Measurements from ENCODE around the gene ZHX3. TPM values are rescaled to one million over a fixed set of nuclear protein-coding genes. Genes with fewer than 3 reads are reported as not detected.

ZHX3 gene
- total and polyA plus RNA-seq, 9 of the 15 experiments (the other 6 are each of a cell fraction or from before 2014, with no cell fraction given) = 0.80 to 14.6 (median 4.9) TPM

- no peak for TF ChIP-seq BCL6 (CRISPR knock-in tag; IDR thresholded peaks at IDR 0.05)
- no peak for TF ChIP-seq MAFK (IDR thresholded peaks at IDR 0.05; ENCODE audit: low read length)
- no peak; the same call in 1 of the 2 replicates for TF ChIP-seq ETS1 (conservative IDR thresholded peaks at IDR 0.05; ENCODE audit: control insufficient read depth, low read depth, low read length)
- no peak for TF ChIP-seq ETV6 (IDR thresholded peaks at IDR 0.05; ENCODE audit: borderline replicate concordance in 1 of 2, low read depth in 2 of 2, low read length in 1 of 2)
- TF ChIP-seq ETV6 (CRISPR knock-in tag; IDR thresholded peaks at IDR 0.05; ENCODE audit: borderline replicate concordance) = no peak
- TF ChIP-seq GTF2F1 (IDR thresholded peaks at IDR 0.05; ENCODE audit: low read depth, low read length) = no peak
- no peak for TF ChIP-seq ZNF75A (CRISPR knock-in tag; IDR thresholded peaks at IDR 0.05)
- TF ChIP-seq FOXK2 (conservative IDR thresholded peaks at IDR 0.05 in 1 of 2, IDR thresholded peaks at IDR 0.05 in 1 of 2; ENCODE audit: low read depth in 2 of 2) = no peak
- peak; percentile 29; the same call in 1 of the 2 replicates for TF ChIP-seq SOX6 (IDR thresholded peaks at IDR 0.05)
- no peak for TF ChIP-seq RBM15 (IDR thresholded peaks at IDR 0.05; ENCODE audit: insufficient read depth, low read length)
- peak in 1 of 2 experiments; percentile 40; a peak in 1 of 4 replicates for TF ChIP-seq UBTF (IDR thresholded peaks at IDR 0.05; ENCODE audit: borderline replicate concordance in 1 of 2, low read depth in 2 of 2, low read length in 2 of 2)
- TF ChIP-seq SUPT5H (IDR thresholded peaks at IDR 0.05) = no peak
- no peak for TF ChIP-seq BCLAF1 (IDR thresholded peaks at IDR 0.05; ENCODE audit: borderline replicate concordance in 1 of 2, control insufficient read depth in 1 of 2, low read depth in 2 of 2, low read length in 1 of 2)
- TF ChIP-seq CREB3L1 (IDR thresholded peaks at IDR 0.05; ENCODE audit: borderline replicate concordance, low read depth) = no peak
- TF ChIP-seq ZBTB7A (IDR thresholded peaks at IDR 0.05; ENCODE audit: borderline replicate concordance, control insufficient read depth, low read depth, low read length) = peak; percentile 80; the same call in 1 of the 2 replicates
- no peak for TF ChIP-seq ZNF780A (CRISPR knock-in tag; IDR thresholded peaks at IDR 0.05)
- TF ChIP-seq CCNT2 (IDR thresholded peaks at IDR 0.05; ENCODE audit: borderline replicate concordance, extremely low read depth, insufficient read length, low read depth, low read length) = no peak
- no peak for TF ChIP-seq SMARCB1 (IDR thresholded peaks at IDR 0.05; ENCODE audit: insufficient read length, low read depth)
- peak; percentile 75; the same call in 1 of the 2 replicates for TF ChIP-seq STAG1 (CRISPR knock-in tag; IDR thresholded peaks at IDR 0.05; ENCODE audit: borderline replicate concordance)
Measured at GRCh38 chr20:41340327-41341055, 23.0 kb upstream of the ZHX3 start, which contains the start of gene LPIN3 (continued).
